H1 (cell line): Measurements from ENCODE around the gene KTI12. TPM values are rescaled to one million over a fixed set of nuclear protein-coding genes. Genes with fewer than 3 reads are reported as not detected.
A peak's percentile ranks its signal among the peaks of the same experiment; 100 is the strongest.

Source experiments
- ATF2 ChIP-seq: IDR thresholded peaks from 2 replicates; pipeline ENCODE4 v1.6.1; 2012; ENCODE audit warnings: low read length, inconsistent platforms
- ATF3 ChIP-seq: IDR thresholded peaks from 2 replicates; pipeline ENCODE4 v1.6.1; 2011; ENCODE audit warnings: low read depth, mild to moderate bottlenecking, low read length; ENCODE audit not compliant: insufficient read depth
- BCL11A ChIP-seq, 2 experiments: IDR thresholded peaks; one replicate each; pipeline ENCODE4 v1.6.1; 2011; ENCODE audit warnings: low read depth in 2 of 2, low read length in 2 of 2, mild to moderate bottlenecking in 2 of 2
- CEBPB ChIP-seq: IDR thresholded peaks from 2 replicates; pipeline ENCODE4 v1.6.1; 2012; ENCODE audit warnings: low read depth, low read length
- FOSL1 ChIP-seq: IDR thresholded peaks from 2 replicates; pipeline ENCODE4 v1.6.1; 2011; ENCODE audit warnings: mild to moderate bottlenecking, low read depth, low read length, moderate library complexity; ENCODE audit not compliant: insufficient read depth
- JUN ChIP-seq: IDR thresholded peaks from 2 replicates; pipeline ENCODE4 v1.6.1; 2011; ENCODE audit warnings: low read depth, mild to moderate bottlenecking, improper control_type of control experiment, low read length
- KDM1A ChIP-seq: fragments of 200-600, 300-600 bp; sonication (generic); IDR thresholded peaks from 2 replicates; pipeline ENCODE4 v1.7.1; 2016; ENCODE audit warnings: mild to moderate bottlenecking, low read length, borderline replicate concordance
- KDM5A ChIP-seq: fragments of 200-600 bp; IDR thresholded peaks from 2 replicates; pipeline ENCODE4 v1.7.1; 2012; ENCODE audit warnings: mild to moderate bottlenecking, low read length, inconsistent platforms, mixed read lengths
- MAX ChIP-seq: IDR thresholded peaks from 2 replicates; pipeline ENCODE4 v1.6.1; 2012; ENCODE audit warnings: inconsistent platforms
- NANOG ChIP-seq: IDR thresholded peaks from 2 replicates; pipeline ENCODE4 v1.6.1; 2011; ENCODE audit warnings: low read length, low read depth, mild to moderate bottlenecking, inconsistent platforms; ENCODE audit not compliant: insufficient read depth, poor library complexity, severe bottlenecking
- POLR2A ChIP-seq, 2 experiments: IDR thresholded peaks; 1 replicate in 1 of 2; 2 replicates in 1 of 2; pipeline ENCODE4 v1.6.1; 2011; ENCODE audit warnings: low read depth in 2 of 2, low read length in 2 of 2, mild to moderate bottlenecking in 2 of 2; ENCODE audit errors: control extremely low read depth in 1 of 2
- SAP30 ChIP-seq: fragments of 300-600 bp; sonication (generic); IDR thresholded peaks from 2 replicates; pipeline ENCODE4 v1.7.1; 2012; ENCODE audit warnings: low read length, moderate library complexity, mild to moderate bottlenecking, inconsistent platforms; ENCODE audit not compliant: insufficient read depth, insufficient replicate concordance
- SIRT6 ChIP-seq: IDR thresholded peaks from one replicate; pipeline ENCODE4 v1.7.1; 2012; ENCODE audit warnings: low read length, inconsistent platforms
- SUZ12 ChIP-seq: fragments of 200-600 bp; sonication (generic); IDR thresholded peaks from 2 replicates; pipeline ENCODE4 v1.6.1; 2012; ENCODE audit warnings: mild to moderate bottlenecking, inconsistent platforms, low read length, moderate library complexity, mixed read lengths
- TAF1 ChIP-seq: IDR thresholded peaks from 2 replicates; pipeline ENCODE4 v1.6.1; 2011; ENCODE audit warnings: mild to moderate bottlenecking, low read depth, low read length
- TAF7 ChIP-seq: optimal IDR thresholded peaks from 2 replicates; pipeline ENCODE3; 2011; ENCODE audit warnings: low read depth, mild to moderate bottlenecking, inconsistent platforms, low read length, moderate library complexity, borderline replicate concordance
- TBP ChIP-seq: IDR thresholded peaks from 2 replicates; pipeline ENCODE4 v1.6.1; 2011; ENCODE audit warnings: low read depth, low read length, improper control_type of control experiment
- ZNF274 ChIP-seq: IDR thresholded peaks from 2 replicates; pipeline ENCODE4 v1.7.0; 2012; ENCODE audit warnings: low read length, borderline replicate concordance; ENCODE audit errors: extremely low read depth
- polyA plus RNA-seq, 7 experiments: library from polyadenylated mRNA; depleted of rRNA in 3 of 7; stranded (reverse) in 5 of 7; unstranded in 2 of 7; fragments of >200 nt in 5 of 7; fragments of 200-250 nt in 2 of 7; gene quantifications; 1 replicate in 5 of 7; 2 replicates in 1 of 7; 4 replicates in 1 of 7; pipeline versions ENCODE4 v1.2.1 to v1.2.3, GENCODE V29; 2011 to 2013; ENCODE audit warnings: missing spikeins in 2 of 7, mixed read lengths in 2 of 7
- total RNA-seq: library from RNA; stranded (reverse); fragmentation: NEBNext Ultra II Directional; extraction: Animal tissue kit (Norgen Biotek cat#: 25700); gene quantifications from 2 replicates; pipeline ENCODE4 v1.2.1, GENCODE V29; 2021
- TF ChIP-seq, protein P1 (sequence below): IDR thresholded peaks from 2 replicates; pipeline ENCODE4 v1.6.1; 2011; ENCODE audit warnings: low read length, improper control_type of control experiment

Gene KTI12
- total and polyA plus RNA-seq, 2 of the 8 experiments (the other 6 are each of a cell fraction or from before 2014, with no cell fraction given) = 7.5 to 16.2 TPM

- TF ChIP-seq ZNF274 (no peak), MAX (peak; percentile 49; the same call in 1 of the 2 replicates), SAP30 (peak; percentile 81), SIRT6 (no peak), SUZ12 (no peak), ATF3 (0 out of 2 replicates have a peak, but pooled peaks have one; percentile 38), KDM5A (no peak), NANOG (no peak), BCL11A (IDR thresholded peaks at IDR 0.05; ENCODE audit: low read depth in 2 of 2, low read length in 2 of 2) (no peak), FOSL1 (no peak), KDM1A (no peak), CEBPB (peak; percentile 90), TAF1 (peak; percentile 82), ATF2 (0 out of 2 replicates have a peak, but pooled peaks have one; percentile 16), JUN (no peak), TAF7 (peak; percentile 48), POLR2A (IDR thresholded peaks at IDR 0.05; ENCODE audit: control extremely low read depth in 1 of 2, low read depth in 2 of 2, low read length in 2 of 2) (peak; percentile 65 to 94), TBP (peak; percentile 77)
- TF ChIP-seq, protein P1, sequence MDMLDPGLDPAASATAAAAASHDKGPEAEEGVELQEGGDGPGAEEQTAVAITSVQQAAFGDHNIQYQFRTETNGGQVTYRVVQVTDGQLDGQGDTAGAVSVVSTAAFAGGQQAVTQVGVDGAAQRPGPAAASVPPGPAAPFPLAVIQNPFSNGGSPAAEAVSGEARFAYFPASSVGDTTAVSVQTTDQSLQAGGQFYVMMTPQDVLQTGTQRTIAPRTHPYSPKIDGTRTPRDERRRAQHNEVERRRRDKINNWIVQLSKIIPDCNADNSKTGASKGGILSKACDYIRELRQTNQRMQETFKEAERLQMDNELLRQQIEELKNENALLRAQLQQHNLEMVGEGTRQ = no peak
Measured at GRCh38 chr1:52055066-52055865, 21.7 kb upstream of the KTI12 start, which contains the start of gene TXNDC12 (continued).
